Mesenchymal stem cell (in vitro differentiated cells and primary cell): ENCODE results near the gene ROPN1B.
A peak's percentile ranks its signal among the peaks of the same experiment; 100 is the strongest.
"Not testable (repeated sequence)": the region's sequence is repeated elsewhere in the genome, so short reads cannot be mapped to it uniquely, and the experiment has no call there.

Experiments
- DNase-seq: peaks from one replicate; pipeline ENCODE4 v3.0.0-alpha.2; 2013
- H2AFZ ChIP-seq: one replicate; pipeline ENCODE4 v1.6.1; 2013; ENCODE audit warnings: low read depth, mild to moderate bottlenecking, control low read depth, inconsistent platforms, low read length, moderate library complexity
- H2AK5ac ChIP-seq: 2 replicates; pipeline ENCODE4 v1.6.1; 2013; ENCODE audit warnings: low read length, moderate library complexity, mild to moderate bottlenecking, inconsistent platforms; ENCODE audit not compliant: severe bottlenecking
- H2BK120ac ChIP-seq: one replicate; pipeline ENCODE4 v1.6.1; 2013; ENCODE audit warnings: low read depth, mild to moderate bottlenecking, inconsistent platforms, low read length, moderate library complexity
- H2BK12ac ChIP-seq, 2 experiments: one replicate each; pipeline ENCODE4 v1.6.1; 2013; ENCODE audit warnings: inconsistent platforms in 2 of 2, low read length in 2 of 2, mild to moderate bottlenecking in 2 of 2, moderate library complexity in 2 of 2, control low read depth in 1 of 2
- H2BK15ac ChIP-seq: one replicate; pipeline ENCODE4 v1.6.1; 2013; ENCODE audit warnings: mild to moderate bottlenecking, low read depth, inconsistent platforms; ENCODE audit not compliant: poor library complexity, severe bottlenecking
- H2BK5ac ChIP-seq: 2 replicates; pipeline ENCODE4 v1.6.1; 2013; ENCODE audit warnings: low read depth, mild to moderate bottlenecking, low read length, control low read depth, inconsistent platforms; ENCODE audit not compliant: poor library complexity, severe bottlenecking
- H3K14ac ChIP-seq, 2 experiments: one replicate each; pipeline ENCODE4 v1.6.1; 2013; ENCODE audit warnings: inconsistent platforms in 2 of 2, low read length in 2 of 2, control low read depth in 1 of 2, mild to moderate bottlenecking in 1 of 2, moderate library complexity in 1 of 2
- H3K18ac ChIP-seq, 2 experiments: one replicate each; pipeline ENCODE4 v1.6.1; 2013; ENCODE audit warnings: inconsistent platforms in 2 of 2, low read length in 2 of 2, control low read depth in 1 of 2, low read depth in 1 of 2, mild to moderate bottlenecking in 1 of 2
- H3K23ac ChIP-seq, 2 experiments: one replicate each; pipeline ENCODE4 v1.6.1; 2013; ENCODE audit warnings: inconsistent platforms in 2 of 2, low read length in 2 of 2, mild to moderate bottlenecking in 2 of 2, moderate library complexity in 2 of 2, control low read depth in 1 of 2
- H3K27ac ChIP-seq: 2 replicates; pipeline ENCODE4 v1.5.1; 2013; ENCODE audit warnings: mild to moderate bottlenecking, moderate library complexity, low read length, control low read depth, inconsistent platforms; ENCODE audit not compliant: poor library complexity, severe bottlenecking
- H3K27me3 ChIP-seq, 2 experiments: 2 replicates each; pipeline versions ENCODE4 v1.6.1 to v1.7.0; 2013; ENCODE audit warnings: low read length in 2 of 2, mild to moderate bottlenecking in 2 of 2, moderate library complexity in 2 of 2, control low read depth in 1 of 2, inconsistent platforms in 1 of 2; ENCODE audit not compliant: control insufficient read depth in 1 of 2, insufficient read depth in 1 of 2
- H3K36me3 ChIP-seq, 2 experiments: 2 replicates each; pipeline versions ENCODE4 v1.6.1 to v1.7.0; 2013; ENCODE audit warnings: low read length in 2 of 2, control low read depth in 1 of 2, inconsistent platforms in 1 of 2, low read depth in 1 of 2, mild to moderate bottlenecking in 1 of 2; ENCODE audit not compliant: insufficient read depth in 2 of 2, control insufficient read depth in 1 of 2
- H3K4ac ChIP-seq, 2 experiments: one replicate each; pipeline ENCODE4 v1.6.1; 2013; ENCODE audit warnings: inconsistent platforms in 2 of 2, low read length in 2 of 2, mild to moderate bottlenecking in 2 of 2, moderate library complexity in 2 of 2, control low read depth in 1 of 2, low read depth in 1 of 2
- H3K4me1 ChIP-seq: 2 replicates; pipeline ENCODE4 v1.6.1; 2013; ENCODE audit warnings: low read depth, low read length, control low read depth; ENCODE audit not compliant: control insufficient read depth, insufficient read depth
- H3K4me2 ChIP-seq: 2 replicates; pipeline ENCODE4 v1.6.1; 2013; ENCODE audit warnings: low read length, mild to moderate bottlenecking, inconsistent platforms; ENCODE audit not compliant: poor library complexity, severe bottlenecking
- H3K4me3 ChIP-seq, 2 experiments: 2 replicates each; pipeline versions ENCODE4 v1.5.1 to v1.7.0; 2013; ENCODE audit warnings: low read length in 2 of 2, mild to moderate bottlenecking in 2 of 2, control low read depth in 1 of 2, low read depth in 1 of 2; ENCODE audit not compliant: insufficient read depth in 1 of 2
- H3K79me1 ChIP-seq: replicated peaks from 2 replicates; pipeline ENCODE4 v1.6.1; 2013; ENCODE audit warnings: mild to moderate bottlenecking, control low read depth, low read length, inconsistent platforms; ENCODE audit not compliant: poor library complexity, severe bottlenecking
- H3K9ac ChIP-seq: 2 replicates; pipeline ENCODE4 v1.7.0; 2013; ENCODE audit warnings: mild to moderate bottlenecking, low read length, moderate library complexity
- H3K9me3 ChIP-seq: 2 replicates; pipeline ENCODE4 v1.7.0; 2013; ENCODE audit warnings: mild to moderate bottlenecking, low read length; ENCODE audit not compliant: control insufficient read depth
- H4K8ac ChIP-seq: one replicate; pipeline ENCODE4 v1.6.1; 2013; ENCODE audit warnings: inconsistent platforms, mild to moderate bottlenecking, low read length, moderate library complexity
- H4K91ac ChIP-seq: one replicate; pipeline ENCODE4 v1.6.1; 2013; ENCODE audit warnings: mild to moderate bottlenecking, low read length, inconsistent platforms
- WGBS: methylation state at CpG from one replicate; pipeline ENCODE4 v1.1.7; 2013; ENCODE audit warnings: mixed read lengths; 5-methylcytosine and 5-hydroxymethylcytosine counted together

Gene ROPN1B

GRCh38 chr3:125923324-125924115, 45.5 kb upstream of the ROPN1B start:
- not testable (repeated sequence) for H2BK12ac ChIP-seq, H3K23ac ChIP-seq, H3K4me1 ChIP-seq, DNase-seq, H3K4me3 ChIP-seq, H3K27ac ChIP-seq, H2BK15ac ChIP-seq, H3K9me3 ChIP-seq, H2BK120ac ChIP-seq, H2AFZ ChIP-seq, H4K8ac ChIP-seq, H2AK5ac ChIP-seq, H3K27me3 ChIP-seq, H3K4ac ChIP-seq, H3K36me3 ChIP-seq, H2BK5ac ChIP-seq, H3K9ac ChIP-seq, H3K4me2 ChIP-seq, H3K18ac ChIP-seq, H3K79me1 ChIP-seq
- Histone ChIP-seq H3K14ac (peak overlapping the region in 1 of 2 experiments; percentile 11), H4K91ac (peak overlapping the region; percentile 3)
- WGBS: 96% methylated on average over 16 of the region's 16 CpGs

DNA sequence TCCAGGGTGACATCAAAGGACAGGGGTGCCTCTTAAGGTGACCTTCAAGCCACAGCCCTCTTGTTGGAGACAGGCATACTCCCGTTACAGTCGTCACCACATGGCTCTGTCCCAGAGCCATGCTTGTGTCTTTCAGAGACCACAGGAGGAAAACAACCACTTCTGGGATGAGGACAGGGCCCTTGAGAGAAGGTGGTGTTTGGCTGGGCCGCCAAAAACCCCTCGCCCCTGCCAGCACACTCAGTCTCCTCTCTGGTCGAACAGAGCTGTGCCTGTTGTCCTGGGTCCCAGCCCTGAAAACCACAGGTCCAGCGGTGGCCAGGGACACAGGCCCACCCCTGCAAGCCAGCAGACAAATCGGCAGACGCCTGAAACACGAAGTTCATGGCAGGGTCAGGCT, 44.7 kb upstream of the ROPN1B start:
- not testable (repeated sequence) for H3K23ac ChIP-seq, H3K4me3 ChIP-seq, H2BK120ac ChIP-seq, H3K9ac ChIP-seq, H3K27me3 ChIP-seq, H2BK15ac ChIP-seq, H3K18ac ChIP-seq, H3K4me1 ChIP-seq, H3K4ac ChIP-seq, H4K8ac ChIP-seq, H3K27ac ChIP-seq, H3K79me1 ChIP-seq, H2BK12ac ChIP-seq, H3K14ac ChIP-seq, DNase-seq, H3K36me3 ChIP-seq, H2AK5ac ChIP-seq, H3K9me3 ChIP-seq, H2BK5ac ChIP-seq, H4K91ac ChIP-seq, H2AFZ ChIP-seq, H3K4me2 ChIP-seq
- 82% methylated on average over 9 of the region's 9 CpGs for WGBS

DNA sequence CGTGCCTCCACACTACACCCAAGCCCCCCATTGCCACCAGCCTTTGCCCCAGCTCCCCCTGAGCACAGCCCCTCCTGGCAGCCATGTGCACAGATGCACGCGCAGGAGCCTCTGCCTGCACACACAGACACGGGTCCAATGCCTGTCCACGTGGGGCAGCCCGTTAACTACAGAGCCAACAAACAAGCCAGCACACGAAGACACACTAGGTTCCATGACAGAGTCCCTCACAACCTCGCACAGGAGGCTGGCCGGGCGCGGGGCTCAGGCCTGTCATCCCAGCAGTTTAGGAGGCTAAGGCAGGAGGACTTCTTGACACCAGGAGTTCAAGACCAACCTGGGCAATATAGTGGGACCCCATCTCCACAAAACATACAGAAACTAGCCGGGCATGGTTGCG, 43.3 kb upstream of the ROPN1B start:
- H3K9me3 ChIP-seq, H3K4me2 ChIP-seq, H4K8ac ChIP-seq, H3K18ac ChIP-seq, H2AFZ ChIP-seq, H2BK12ac ChIP-seq, H3K79me1 ChIP-seq, H3K9ac ChIP-seq, H3K27ac ChIP-seq, H4K91ac ChIP-seq, H3K27me3 ChIP-seq, H2BK15ac ChIP-seq, DNase-seq, H3K23ac ChIP-seq, H2AK5ac ChIP-seq, H3K4ac ChIP-seq, H2BK120ac ChIP-seq, H2BK5ac ChIP-seq, H3K36me3 ChIP-seq, H3K4me3 ChIP-seq, H3K14ac ChIP-seq, H3K4me1 ChIP-seq: not testable (repeated sequence)
- WGBS: 96% methylated on average over 11 of the region's 13 CpGs

- H3K4me2 ChIP-seq, H3K79me1 ChIP-seq, H3K4me3 ChIP-seq, H3K9me3 ChIP-seq, H3K36me3 ChIP-seq, H2BK15ac ChIP-seq, H2BK5ac ChIP-seq, H3K27ac ChIP-seq, H3K4me1 ChIP-seq, H2BK12ac ChIP-seq, H2BK120ac ChIP-seq, H3K18ac ChIP-seq, H4K8ac ChIP-seq, H4K91ac ChIP-seq, H2AFZ ChIP-seq, H3K23ac ChIP-seq, H3K14ac ChIP-seq, H2AK5ac ChIP-seq, H3K9ac ChIP-seq, H3K27me3 ChIP-seq, H3K4ac ChIP-seq: not testable (repeated sequence)
- DNase-seq: peak; percentile 18
- WGBS: 48% methylated on average over 19 of the region's 22 CpGs
Observed at GRCh38 chr3:125928771-125929545, 40.0 kb upstream of the ROPN1B start.
